Stimulated activated CD4-positive, alpha-beta T cell treated with anti-CD3 and anti-CD28 coated beads, Interleukin-12 subunit alpha, Interleukin-12 subunit beta, amount 100 ng/mL, for 24 hours (primary cell): Measurements from ENCODE around the gene GNPDA1.
"Not testable (repeated sequence)": the region's sequence is repeated elsewhere in the genome, so short reads cannot be mapped to it uniquely, and the experiment has no call there.

Experiments used
- DNase-seq, 2 experiments: peaks; one replicate each; pipeline ENCODE4 v3.0.0-alpha.2; 2020; ENCODE audit warnings: low read depth in 2 of 2

GNPDA1 gene

GRCh38 chr5:142012792-142013388 lies at the start of gene GNPDA1:
Gene GNPDA1 (minus strand): TSS chr5:142013027. CDS start chr5:142012035, 992 bp downstream.
- DNase-seq, result peak; percentile 48

DNA sequence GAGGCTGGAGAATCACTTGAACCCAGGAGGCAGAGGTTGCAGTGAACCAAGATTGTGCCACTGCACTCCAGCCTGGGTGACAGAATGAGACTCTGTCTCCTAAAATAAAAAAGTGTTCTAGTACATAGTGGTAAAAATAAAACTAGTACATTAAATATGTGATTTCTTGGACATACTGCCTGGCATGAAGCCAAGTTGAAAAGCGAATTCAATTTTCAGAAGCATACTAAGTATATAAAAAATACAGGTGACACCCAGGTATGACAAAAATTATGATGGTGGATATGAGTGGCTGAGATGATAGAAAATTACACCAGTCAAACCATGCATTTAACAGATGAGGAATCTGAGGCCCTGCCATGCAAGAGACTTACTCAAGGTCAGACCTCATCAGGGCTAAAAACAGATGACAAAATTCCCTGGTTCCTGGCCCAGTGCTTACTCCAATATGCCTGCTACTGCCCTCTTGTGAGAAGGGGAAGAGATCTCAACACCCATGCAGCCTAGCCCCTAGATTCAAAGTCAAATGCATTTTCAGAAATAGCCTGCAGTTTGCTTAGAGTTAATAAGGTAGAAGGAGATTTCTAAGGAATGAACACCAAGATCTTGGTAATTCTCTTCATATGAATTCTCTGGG lies 46.6 kb upstream of the GNPDA1 start:
- DNase-seq, result no peak

DNA sequence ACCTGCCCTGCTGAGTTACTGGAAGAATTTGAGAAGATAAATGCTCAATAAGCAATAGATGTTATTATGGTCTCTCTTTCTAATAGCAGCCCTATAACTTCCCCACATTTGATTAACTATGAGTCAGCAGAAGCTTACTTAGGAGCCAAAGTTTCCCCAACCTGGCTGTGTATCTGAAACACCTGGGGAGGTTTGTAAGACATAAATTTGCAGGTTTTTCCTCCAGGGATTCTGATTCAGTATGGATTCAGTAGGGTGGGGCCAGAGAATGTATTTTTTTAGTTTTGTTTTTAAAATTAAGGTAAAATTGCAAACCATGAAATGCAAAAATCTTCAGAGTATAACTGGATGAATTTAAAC lies 44.9 kb upstream of the GNPDA1 start:
- DNase-seq, result no peak

DNA sequence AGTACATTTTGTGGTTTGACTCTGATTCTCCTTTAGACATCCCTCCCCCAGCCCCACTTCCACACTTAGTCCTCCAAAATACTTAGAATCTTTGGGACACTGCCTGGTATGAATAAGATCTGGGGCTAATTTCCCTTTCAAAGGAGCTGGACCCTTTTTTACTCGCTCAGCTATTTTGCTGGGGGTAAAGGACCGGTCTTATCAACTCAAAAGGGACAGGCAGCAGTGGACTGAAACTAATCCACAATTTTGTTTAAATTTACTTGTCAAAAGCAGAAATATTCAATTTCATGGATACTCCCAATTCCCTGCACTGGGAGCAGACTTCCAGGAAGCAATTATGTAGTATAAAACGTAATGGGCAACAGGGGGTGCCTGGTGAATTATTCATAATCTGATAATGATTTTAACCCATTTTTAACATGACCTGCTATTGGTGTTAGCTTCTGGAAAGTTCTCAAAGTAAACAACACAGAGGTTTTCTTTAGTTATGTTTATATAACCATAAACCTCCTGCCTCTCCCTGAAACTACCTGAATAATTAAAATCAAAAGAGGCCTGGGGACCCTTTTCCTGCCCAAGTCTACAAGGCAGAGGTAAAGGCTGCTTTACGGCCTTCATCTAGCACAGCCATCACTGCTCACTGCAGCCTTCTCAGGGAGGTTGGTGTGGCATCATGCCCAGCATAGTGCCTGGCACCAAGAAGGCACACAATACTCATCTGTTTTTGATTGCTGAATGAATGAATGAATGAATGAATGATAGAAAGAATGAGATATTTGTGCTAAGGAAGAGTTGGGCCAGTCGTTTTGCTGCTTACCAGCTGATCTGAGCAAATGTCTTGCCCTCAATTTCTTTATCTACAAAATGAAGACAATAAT lies 44.2 kb upstream of the GNPDA1 start:
- no peak for DNase-seq

GRCh38 chr5:142055301-142055700 lies 42.5 kb upstream of the GNPDA1 start:
- no peak for DNase-seq

DNA sequence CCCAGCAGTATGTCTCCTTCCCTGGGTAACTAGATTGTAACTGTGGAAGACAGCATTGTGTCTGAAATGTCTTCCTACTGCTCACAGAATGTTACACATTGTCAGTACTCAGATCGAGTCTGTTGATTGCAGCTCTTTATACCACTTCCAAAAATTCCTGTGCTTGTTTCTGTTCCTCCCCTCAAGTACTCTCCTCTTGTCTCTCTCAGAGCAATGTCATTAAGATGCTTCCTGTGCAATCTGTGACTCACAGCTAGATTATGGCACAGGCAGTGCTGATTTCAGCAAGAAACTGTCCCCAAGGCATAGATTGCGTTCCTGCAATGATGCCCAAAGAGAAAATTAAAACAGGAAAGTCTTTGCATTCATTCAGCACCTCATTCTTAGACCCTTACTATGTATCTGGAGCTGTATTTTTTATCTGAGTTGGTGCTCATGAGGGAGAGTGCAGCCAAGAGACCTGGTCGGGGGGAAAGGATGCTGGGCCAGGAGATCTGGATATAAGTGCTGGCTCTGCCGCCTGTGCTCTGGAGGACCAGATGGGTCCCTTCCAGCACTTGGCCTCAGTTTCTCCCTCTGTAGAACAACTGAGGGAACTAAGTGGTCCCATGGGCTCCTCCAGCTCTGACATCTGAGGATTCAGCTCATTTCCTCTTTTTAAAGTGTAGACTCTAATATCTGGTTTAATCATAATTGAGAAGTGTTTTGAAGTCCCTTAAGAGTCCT lies 40.8 kb upstream of the GNPDA1 start:
- DNase-seq, result no peak

GRCh38 chr5:142052026-142052425 lies 39.2 kb upstream of the GNPDA1 start:
- DNase-seq, result not testable (repeated sequence)

GRCh38 chr5:142048272-142048671 lies 35.4 kb upstream of the GNPDA1 start:
- no peak for DNase-seq

DNA sequence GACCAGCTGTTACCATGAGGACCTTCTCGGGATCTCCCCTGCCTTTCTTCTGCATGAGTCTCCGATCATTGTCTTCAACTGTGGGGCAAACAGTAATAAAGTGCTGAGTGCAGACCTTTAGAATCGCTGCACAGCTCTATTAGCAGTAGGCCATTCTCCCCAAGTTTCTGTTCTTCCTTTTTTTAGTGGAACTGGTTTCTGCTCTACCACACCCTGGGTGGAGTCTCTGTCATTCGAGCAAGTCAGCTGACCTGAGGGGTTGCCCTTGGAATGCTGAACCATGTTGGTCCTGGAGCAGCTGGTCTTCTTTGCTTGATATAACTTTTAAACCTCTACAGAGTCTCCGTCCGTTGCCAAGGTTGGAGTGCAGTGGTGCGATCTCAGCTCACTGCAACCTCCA lies 33.4 kb upstream of the GNPDA1 start:
- DNase-seq, result no peak

- DNase-seq, result not testable (repeated sequence)
Observed at GRCh38 chr5:142040881-142041280, 28.1 kb upstream of the GNPDA1 start.

DNA sequence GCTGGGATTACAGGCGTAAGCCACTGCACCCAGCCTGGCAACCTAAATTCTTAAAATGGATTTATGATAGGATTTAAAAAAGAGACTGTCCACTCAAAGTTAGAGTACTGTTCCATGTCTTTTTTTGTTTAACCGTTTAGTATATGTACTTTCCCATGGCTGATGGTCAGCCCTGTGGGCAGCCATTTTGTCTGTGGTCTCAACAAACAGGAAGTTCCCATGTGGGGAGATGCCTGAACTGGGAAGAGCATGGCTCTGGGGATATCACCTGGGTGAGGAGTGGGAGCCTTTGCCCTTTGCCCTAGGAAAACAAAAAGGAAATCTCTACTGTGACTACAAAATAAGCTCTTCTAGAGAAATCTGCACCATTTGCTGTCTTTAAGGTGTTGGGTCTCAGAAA lies 27.5 kb upstream of the GNPDA1 start:
- DNase-seq, result no peak

DNA sequence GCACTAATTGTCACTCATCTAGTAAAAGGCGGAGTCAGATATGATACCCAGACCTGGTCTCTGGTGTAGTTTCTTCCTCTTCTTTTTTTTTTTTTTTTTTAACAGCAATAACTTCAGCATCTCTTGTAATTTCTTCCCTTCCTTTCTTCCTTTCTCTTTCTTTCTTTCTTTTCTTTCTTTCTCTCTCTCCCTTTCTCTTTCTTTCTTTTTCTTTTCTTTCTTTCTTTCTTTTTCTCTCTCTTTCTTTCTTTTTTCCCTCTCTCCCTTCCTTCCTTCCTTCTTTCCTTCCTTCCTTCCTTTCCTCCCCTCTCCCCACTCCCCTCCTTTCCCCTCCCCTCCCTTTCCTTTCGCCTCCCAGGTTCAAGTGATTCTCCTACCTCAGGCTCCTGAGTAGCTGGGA lies 25.9 kb upstream of the GNPDA1 start:
- no peak for DNase-seq

DNA sequence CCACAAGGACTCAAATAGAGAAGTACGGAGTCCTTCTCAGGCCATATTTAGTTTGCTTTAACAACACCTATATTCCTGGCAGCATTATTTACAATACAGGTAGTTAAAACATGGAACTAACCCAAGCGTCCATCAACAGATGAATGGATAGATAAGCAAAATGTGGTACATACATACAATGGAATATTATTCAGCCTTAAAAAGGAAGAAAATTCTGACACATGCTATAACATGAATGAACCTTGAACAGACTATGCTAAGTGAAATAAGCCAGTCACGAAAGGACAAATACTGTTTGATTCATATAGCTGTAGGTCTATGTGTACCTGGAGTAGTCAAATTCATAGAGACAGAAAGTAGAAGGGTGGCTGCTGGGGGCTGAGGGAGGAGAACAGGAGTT lies 24.8 kb upstream of the GNPDA1 start:
- DNase-seq, result not testable (repeated sequence)

DNA sequence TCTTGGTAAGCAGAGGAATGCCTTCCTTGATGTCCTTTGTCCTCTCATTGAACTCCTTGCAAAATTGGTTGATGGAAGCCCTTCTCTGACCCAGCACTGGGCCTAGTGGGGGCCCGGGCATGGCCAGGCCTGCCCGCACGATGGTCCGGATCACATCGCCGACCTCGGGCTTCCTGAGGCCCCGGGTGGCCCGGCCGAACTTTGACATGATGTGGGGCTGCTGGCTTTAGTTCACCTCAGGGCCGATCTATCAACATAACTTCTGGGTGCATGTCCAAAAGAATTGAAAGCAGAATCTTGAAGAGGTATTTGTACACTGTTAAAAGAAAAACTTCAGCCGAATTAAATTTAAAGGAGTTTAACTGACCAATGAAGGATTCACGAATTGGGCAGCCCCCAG lies 24.1 kb upstream of the GNPDA1 start:
- no peak for DNase-seq

GRCh38 chr5:142034994-142035393 lies 22.2 kb upstream of the GNPDA1 start:
- no peak for DNase-seq

DNA sequence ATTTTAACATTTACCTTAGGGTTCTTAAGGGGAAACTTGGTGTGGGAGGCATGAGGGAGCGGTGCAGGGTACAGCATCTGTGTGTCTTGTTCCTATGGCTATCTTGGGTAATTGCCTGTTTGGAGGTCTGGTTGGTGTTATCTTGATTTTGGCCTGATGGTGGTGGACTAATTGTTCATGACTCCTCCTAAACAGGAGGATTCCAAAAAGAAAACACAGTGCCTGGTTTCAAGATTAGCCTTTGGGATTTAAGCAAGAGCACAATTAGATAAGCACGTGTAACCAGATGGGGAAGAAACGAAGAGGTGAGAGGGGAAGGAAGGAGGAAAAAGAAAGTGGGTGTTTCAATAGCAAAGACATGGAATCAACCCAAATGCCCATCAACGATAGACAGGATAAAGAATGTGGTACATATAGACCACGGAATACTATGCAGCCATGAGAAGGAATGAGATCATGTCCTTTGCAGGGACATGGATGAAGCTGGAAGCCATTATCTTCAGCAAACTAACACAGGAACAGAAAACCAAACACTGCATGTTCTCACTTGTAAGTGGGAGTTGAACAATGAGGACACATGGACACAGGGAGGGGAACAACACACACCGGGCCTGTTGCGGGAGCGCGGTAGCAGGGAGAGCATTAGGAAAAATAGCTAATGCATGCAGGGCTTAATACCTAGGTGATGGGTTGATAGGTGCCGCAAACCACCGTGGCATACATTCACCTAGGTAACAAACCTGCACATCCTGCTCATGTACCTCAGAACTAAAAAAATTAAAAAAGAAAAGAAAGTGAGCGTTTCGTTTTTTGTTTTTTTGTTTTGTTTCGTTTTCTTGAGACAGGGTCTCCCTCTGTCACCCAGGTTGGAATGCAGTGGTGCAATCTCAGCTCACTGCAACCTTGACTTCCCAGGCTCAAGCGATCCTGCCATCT lies 21.1 kb upstream of the GNPDA1 start:
- not testable (repeated sequence) for DNase-seq

DNA sequence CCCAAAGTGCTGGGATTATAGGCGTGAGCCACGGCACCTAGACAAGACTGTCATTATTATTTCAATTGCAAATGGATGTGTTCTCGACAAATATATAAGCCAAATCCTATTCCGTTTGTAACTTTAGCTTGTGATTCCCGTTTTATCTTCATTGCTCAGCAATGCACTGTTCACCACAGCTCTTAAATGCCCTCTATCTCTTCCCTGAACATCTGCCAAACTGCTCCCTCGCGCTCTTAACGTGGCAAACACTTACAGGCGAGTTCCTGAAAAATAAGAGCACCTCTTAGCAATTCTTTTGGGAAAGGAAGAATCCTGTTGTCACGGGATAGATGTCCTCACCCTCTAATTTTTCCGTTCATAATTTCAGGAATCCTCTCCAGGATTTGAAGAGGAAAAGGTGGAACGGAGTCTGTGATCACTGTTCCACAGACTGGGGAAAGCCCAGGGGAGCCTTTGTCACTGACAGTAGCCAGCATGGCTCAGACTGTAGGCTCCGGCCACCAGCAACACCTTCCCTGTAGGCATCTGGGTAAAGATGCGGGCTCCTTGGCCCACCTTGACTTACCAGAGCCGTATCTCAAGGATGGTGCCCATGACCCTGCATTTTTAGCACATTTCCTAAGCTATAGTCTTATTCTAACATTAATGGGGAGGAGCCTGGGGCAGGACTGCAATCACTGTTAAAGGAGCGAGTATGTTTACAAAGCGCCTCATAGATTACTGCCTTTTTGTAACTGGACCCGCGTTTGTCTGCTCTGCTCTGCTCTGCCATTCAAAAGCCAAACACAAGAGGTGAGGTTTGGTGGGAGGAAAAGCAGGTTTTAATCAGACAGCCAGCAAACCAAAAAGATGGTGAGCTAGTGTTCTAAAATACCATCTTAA lies 20.2 kb upstream of the GNPDA1 start:
- no peak for DNase-seq

- DNase-seq, result no peak
Observed at GRCh38 chr5:142032150-142032549, 19.3 kb upstream of the GNPDA1 start.

DNA sequence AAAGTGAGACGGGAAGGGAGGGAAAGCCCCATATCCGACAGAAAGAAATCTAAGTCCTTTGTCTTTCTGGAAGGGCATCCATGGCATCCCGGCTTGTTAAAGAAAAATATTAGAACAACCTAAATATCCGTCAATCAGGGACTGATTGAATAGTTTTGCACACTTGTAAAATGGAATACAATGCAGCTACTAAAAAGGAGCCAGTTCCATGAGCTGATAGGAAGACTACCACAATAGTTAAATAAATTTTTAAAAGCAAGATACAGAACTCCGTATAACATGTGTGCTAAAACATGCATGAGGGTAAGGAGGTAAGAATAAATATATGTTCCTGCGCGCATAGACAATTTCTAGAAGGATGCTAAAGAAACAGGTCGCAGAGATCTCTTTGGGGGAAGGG lies 12.8 kb upstream of the GNPDA1 start:
- no peak for DNase-seq

DNA sequence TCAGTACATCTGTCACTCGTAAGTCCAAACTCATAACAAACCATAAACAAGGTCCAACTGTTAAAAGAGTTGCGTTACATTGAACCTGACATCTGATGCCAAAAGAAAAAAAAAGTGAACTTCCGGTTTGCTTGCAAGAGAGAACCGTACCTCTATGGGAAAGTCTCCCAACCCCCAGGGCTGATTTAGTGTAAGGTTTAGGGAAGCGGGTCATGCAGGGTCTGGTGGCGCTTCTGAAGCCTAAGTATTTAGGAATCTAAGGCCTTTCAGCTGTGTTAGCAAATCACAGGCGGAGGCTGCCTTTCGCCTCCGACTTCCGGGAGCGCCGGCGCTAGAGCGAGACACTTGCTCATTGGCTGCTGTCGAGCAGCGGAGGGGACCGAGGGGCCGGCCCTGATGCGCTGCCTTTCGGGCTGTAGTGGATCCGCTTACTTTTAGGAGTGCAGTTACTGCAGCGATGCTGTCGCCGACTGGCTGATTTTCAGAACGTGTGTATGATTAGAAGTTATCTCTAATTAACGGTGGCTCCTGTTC lies 12.0 kb upstream of the GNPDA1 start:
- DNase-seq, result peak; percentile 71 to 80
